AG09309 (cell line): ENCODE results near the gene PDE8B.

Experiments
- DNase-seq: peaks from one replicate; pipeline ENCODE4 v3.0.0-alpha.2; 2010; ENCODE audit warnings: low read depth
- H3K4me3 ChIP-seq: 2 replicates; pipeline ENCODE4 v1.5.1; 2011; ENCODE audit warnings: mild to moderate bottlenecking, low read depth, low read length, moderate library complexity; ENCODE audit not compliant: control insufficient read depth
- CTCF ChIP-seq: IDR thresholded peaks from 2 replicates; pipeline ENCODE4 v1.5.1; 2011; ENCODE audit warnings: mild to moderate bottlenecking, low read depth, low read length, inconsistent platforms; ENCODE audit not compliant: insufficient read depth, control insufficient read depth; ENCODE audit errors: missing control alignments

Gene PDE8B

DNA sequence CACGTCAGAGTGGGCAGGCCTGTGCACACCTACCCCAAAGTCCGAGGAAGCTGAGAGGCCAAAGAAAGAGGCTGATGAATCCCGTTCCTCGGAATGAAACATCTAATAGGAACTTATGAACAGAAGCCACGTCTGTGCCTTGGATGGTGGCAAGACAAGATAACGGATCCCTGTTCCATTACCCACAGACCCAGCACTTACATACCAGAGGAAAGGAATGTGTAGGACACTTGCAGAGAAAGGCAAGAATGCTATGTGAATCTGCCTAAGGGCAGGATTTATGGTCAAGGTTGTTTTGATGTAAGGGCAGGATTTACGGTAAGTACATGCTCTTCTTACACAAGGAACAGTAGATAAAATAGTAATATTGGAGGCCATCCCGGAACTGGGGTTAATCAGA lies 188.4 kb downstream of the PDE8B start:
- DNase-seq: no peak
- TF ChIP-seq CTCF: no peak
- no peak overlapping the region for H3K4me3 ChIP-seq

- no peak overlapping the region for H3K4me3 ChIP-seq
- TF ChIP-seq CTCF: no peak
- DNase-seq: peak; percentile 34
These were observed 190.2 kb downstream of the PDE8B start for GRCh38 chr5:77400645-77401044.

DNA sequence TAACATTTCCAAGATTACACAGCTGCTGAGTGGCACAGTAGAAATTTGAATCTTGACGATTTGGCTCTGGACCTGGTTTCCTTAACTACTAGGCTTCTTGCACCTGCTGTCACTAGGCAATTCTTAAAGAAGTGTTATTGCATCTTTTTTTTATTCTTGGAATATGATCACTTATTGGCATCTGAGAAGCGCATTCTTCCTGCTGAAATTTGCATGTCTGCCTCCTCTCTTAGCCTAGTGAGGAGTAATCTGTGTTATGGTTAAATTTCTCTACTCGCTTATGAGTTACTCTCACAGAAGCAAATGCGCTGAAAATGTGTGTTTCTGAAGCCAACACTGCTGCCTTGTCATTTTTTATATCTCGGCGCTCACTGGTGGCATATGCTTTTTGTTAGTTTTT lies 192.3 kb downstream of the PDE8B start:
- H3K4me3 ChIP-seq: no peak overlapping the region
- TF ChIP-seq CTCF: no peak
- no peak for DNase-seq

DNA sequence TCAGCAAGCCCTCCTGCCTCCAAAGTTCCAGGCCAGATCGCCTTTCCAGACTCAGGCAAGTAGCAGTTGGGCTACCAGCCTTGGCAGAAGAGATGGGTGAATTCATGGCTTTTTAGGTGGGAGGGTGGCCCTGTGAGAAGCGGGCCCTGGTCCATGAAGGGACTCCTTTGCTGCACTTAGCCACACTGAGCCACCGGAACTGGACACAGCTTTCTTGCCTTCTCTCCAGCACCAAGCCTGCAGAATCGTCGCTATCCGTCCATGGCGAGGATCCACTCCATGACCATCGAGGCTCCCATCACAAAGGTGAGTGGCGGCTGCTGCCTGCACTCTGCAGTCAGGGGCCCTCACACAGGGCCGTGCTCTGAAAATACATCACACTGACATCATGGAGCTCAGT lies 196.7 kb downstream of the PDE8B start:
- no peak overlapping the region for H3K4me3 ChIP-seq
- TF ChIP-seq CTCF: no peak
- DNase-seq: no peak

DNA sequence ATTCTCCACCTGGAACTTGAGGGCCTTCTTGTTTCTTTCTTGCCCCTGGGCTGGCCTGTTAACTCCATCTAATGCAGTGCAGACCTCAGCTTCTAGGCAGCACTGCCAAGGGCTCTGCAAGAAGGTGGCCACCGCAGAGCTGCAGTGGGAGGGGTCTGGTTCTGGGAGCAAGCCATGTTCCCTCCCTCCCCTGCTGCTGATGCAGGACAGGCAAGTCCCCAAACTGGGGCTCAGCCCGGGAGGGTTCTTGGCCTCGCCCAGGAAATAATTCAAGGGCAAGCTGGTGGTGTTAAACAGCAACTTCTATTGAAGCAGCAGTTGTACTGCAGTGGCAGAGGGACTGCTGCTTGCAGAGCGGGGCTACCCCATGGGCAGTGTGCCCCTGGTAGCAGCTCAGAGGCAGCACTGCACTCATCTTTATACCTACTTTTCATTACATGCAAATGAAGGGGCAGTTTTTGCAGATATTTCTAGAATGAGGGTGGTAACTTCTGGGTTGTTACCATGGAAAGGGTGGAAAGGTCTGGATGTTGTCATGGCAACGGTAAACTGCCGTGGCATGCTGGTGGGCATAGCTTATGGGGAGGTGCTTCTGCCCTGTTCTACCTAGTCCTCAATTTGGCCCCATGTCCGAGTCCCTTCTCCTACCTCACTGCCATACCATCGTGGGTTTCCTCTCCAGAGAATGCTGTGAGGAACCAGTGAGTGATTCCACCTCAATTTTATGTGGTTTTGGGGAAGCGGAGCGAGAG lies 199.6 kb downstream of the PDE8B start:
- no peak for DNase-seq
- no peak for TF ChIP-seq CTCF
- H3K4me3 ChIP-seq: no peak overlapping the region

- no peak for TF ChIP-seq CTCF
These were observed 202.6 kb downstream of the PDE8B start for GRCh38 chr5:77413049-77413448.

More at GRCh38 chr5:77413049-77413448, 202.6 kb downstream of the PDE8B start:
- no peak for DNase-seq
- no peak overlapping the region for H3K4me3 ChIP-seq
